Measurements from ENCODE around the gene ZDHHC22.

DNA sequence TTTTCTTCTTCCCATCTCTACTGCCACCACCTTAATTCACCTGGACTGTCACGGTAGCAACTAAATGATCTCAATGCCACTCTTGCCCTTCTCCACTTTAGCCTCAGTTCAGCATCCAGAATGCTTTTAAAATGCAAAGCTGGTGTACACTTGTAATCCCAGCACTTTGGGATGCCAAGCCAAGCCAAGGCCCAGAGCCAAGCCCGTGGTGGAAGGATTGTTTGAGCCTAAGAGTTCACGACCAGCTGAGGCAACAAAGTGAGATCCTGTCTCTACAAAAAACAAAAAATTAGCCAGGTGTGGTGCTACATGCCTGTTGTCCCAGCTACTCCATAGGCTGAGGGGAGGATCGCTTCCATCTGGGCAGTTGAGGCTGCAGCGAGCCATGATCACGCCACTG is 37.6 kb downstream of the ZDHHC22 start:
- TF ChIP-seq, protein P1, sequence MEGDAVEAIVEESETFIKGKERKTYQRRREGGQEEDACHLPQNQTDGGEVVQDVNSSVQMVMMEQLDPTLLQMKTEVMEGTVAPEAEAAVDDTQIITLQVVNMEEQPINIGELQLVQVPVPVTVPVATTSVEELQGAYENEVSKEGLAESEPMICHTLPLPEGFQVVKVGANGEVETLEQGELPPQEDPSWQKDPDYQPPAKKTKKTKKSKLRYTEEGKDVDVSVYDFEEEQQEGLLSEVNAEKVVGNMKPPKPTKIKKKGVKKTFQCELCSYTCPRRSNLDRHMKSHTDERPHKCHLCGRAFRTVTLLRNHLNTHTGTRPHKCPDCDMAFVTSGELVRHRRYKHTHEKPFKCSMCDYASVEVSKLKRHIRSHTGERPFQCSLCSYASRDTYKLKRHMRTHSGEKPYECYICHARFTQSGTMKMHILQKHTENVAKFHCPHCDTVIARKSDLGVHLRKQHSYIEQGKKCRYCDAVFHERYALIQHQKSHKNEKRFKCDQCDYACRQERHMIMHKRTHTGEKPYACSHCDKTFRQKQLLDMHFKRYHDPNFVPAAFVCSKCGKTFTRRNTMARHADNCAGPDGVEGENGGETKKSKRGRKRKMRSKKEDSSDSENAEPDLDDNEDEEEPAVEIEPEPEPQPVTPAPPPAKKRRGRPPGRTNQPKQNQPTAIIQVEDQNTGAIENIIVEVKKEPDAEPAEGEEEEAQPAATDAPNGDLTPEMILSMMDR (IDR thresholded peaks at IDR 0.05), result no peak
- no peak for TF ChIP-seq EP300 (IDR thresholded peaks at IDR 0.05)
